Adrenal gland (tissue), 12 donors: ENCODE results near the gene RUNX3. TPM values are rescaled to one million over a fixed set of nuclear protein-coding genes. Genes with fewer than 3 reads are reported as not detected.
A peak's percentile ranks its signal among the peaks of the same experiment; 100 is the strongest.

Experiments used
- DNase-seq, 7 donors: peaks; one replicate each; pipeline ENCODE4 v3.0.0-alpha.2; 2019 to 2020
- H3K27ac ChIP-seq, 5 donors: fragments of 200-600 bp; sonication (generic) in 4 of 5; 1 replicate in 3 of 5; 2 replicates in 2 of 5; pipeline versions ENCODE4 v1.5.1 to v1.8.0; 2016 to 2020; ENCODE audit warnings: mild to moderate bottlenecking in 1 of 5
- H3K27me3 ChIP-seq: fragments of 200-600 bp; 2 replicates; pipeline ENCODE4 v1.8.0; 2021
- H3K36me3 ChIP-seq, 2 donors: fragments of 200-600 bp; replicated peaks in 1 of 2; 1 replicate in 1 of 2; 2 replicates in 1 of 2; pipeline versions ENCODE4 v1.5.1 to v1.8.0; 2018 to 2022
- H3K4me1 ChIP-seq, 2 donors: fragments of 200-600 bp; replicated peaks in 1 of 2; 1 replicate in 1 of 2; 2 replicates in 1 of 2; pipeline versions ENCODE4 v1.5.1 to v1.8.0; 2018 to 2021
- H3K4me3 ChIP-seq, 4 donors: fragments of 200-600 bp; sonication (generic) in 3 of 4; one replicate each; pipeline ENCODE4 v1.5.1; 2016 to 2018
- H3K9me3 ChIP-seq, 3 donors: fragments of 200-600 bp; sonication (generic) in 1 of 3; replicated peaks in 1 of 3; 1 replicate in 2 of 3; 2 replicates in 1 of 3; pipeline versions ENCODE4 v1.5.1 to v1.8.0; 2016 to 2021
- CTCF ChIP-seq, 6 experiments: fragments of 450-650 bp in 4 of 6; fragments of 200-600 bp in 2 of 6; sonication (generic) in 1 of 6; IDR thresholded peaks; 1 replicate in 5 of 6; 2 replicates in 1 of 6; pipeline versions ENCODE4 v1.5.1 to v1.8.0; 2016 to 2021; ENCODE audit warnings: antibody characterized with exemption in 6 of 6, mild to moderate bottlenecking in 2 of 6, moderate library complexity in 1 of 6
- POLR2A ChIP-seq, 2 donors: fragments of 450-650 bp; IDR thresholded peaks; one replicate each; pipeline ENCODE4 v1.6.1; 2017; ENCODE audit warnings: antibody characterized with exemption in 2 of 2, mild to moderate bottlenecking in 2 of 2, moderate library complexity in 1 of 2
- WGBS, 4 donors: extraction: QIAGEN DNeasy Blood & Tissue Kit in 2 of 4; methylation state at CpG; one replicate each; pipeline versions ENCODE4 v1.1.5 to v1.1.7; 2013 to 2017; 5-methylcytosine and 5-hydroxymethylcytosine counted together
- intact Hi-C, 2 donors: fragments of 100-400 bp; cut with DNase I; formaldehyde crosslinking; loops; one replicate each; pipeline versions ENCODE4 v1.14.1 to v1.15.0; 2022 to 2023
- polyA plus RNA-seq, 3 donors: library from polyadenylated mRNA; stranded (reverse); fragments of 200-250 nt in 2 of 3; fragments of 350-450 nt in 1 of 3; fragmentation: Illumina TruSeq in 1 of 3; extraction: RNeasy Lipid Tissue Mini Kit (QIAGEN cat#74804) in 1 of 3; gene quantifications; one replicate each; pipeline ENCODE4 v1.2.3, GENCODE V29; 2013 to 2014
- total RNA-seq, 9 donors: library from RNA; depleted of rRNA in 4 of 9; stranded (reverse); fragments of >200 nt in 4 of 9; fragments of 120-200 nt in 1 of 9; fragmentation: NEBNext Ultra II Directional in 1 of 9; extraction: Animal tissue kit (Norgen Biotek cat#: 25700) in 1 of 9; gene quantifications; one replicate each; pipeline versions ENCODE4 v1.1.0 to v1.2.4, GENCODE V29; 2013 to 2023
- donor health status: healthy with polysubstance abuse.
- donor health status: Bipolar disorder and iron deficiency.
- donor health status: DM: yes; HTN: yes; CAD: no.
- donor health status: DM: no; HTN: no; CAD: no.
- donor health status: DM: no; HTN: no; CAD: no.
- donor health status: DM: yes; HTN: yes; CAD: no.

Gene RUNX3
- total and polyA plus RNA-seq, 12 donors, result 0.06 to 7.5 (median 2.7) TPM

- H3K4me1 ChIP-seq, result no peaks in the 10 kb centered on the region
- peaks cover 6% of the 10 kb centered on the region for H3K27me3 ChIP-seq
- TF ChIP-seq CTCF (IDR thresholded peaks at IDR 0.05) (no peak), POLR2A (IDR thresholded peaks at IDR 0.05) (no peak)
- intact Hi-C loops, result no loop called here
- H3K27ac ChIP-seq, result no peak overlapping the region
- no peaks in the 10 kb centered on the region for H3K9me3 ChIP-seq
- no peak for DNase-seq
- H3K36me3 ChIP-seq, result no peaks in the 10 kb centered on the region
- H3K4me3 ChIP-seq, result no peak overlapping the region
Measured at GRCh38 chr1:24884751-24885150, 45.3 kb downstream of the RUNX3 start.

GRCh38 chr1:24881034-24881433, 49.0 kb downstream of the RUNX3 start:
- TF ChIP-seq CTCF (IDR thresholded peaks at IDR 0.05) (no peak), POLR2A (IDR thresholded peaks at IDR 0.05) (no peak)
- intact Hi-C loops, result no loop called here
- no peaks in the 10 kb centered on the region for H3K36me3 ChIP-seq
- no peak overlapping the region for H3K27ac ChIP-seq
- WGBS, 4 donors, result 25 to 60% (median 30%) methylated on average over 1 of the region's 1 CpG
- peaks cover 13% of the 10 kb centered on the region for H3K27me3 ChIP-seq
- H3K9me3 ChIP-seq, result no peaks in the 10 kb centered on the region
- H3K4me3 ChIP-seq, result no peak overlapping the region
- H3K4me1 ChIP-seq, result no peaks in the 10 kb centered on the region
- no peak for DNase-seq

- intact Hi-C loops, result no loop called here
- no peak for TF ChIP-seq CTCF (IDR thresholded peaks at IDR 0.05)
- no peak for TF ChIP-seq POLR2A (IDR thresholded peaks at IDR 0.05)
- 71 to 76% (median 75%) methylated on average over 6 to 7 of the region's 7 CpGs for WGBS, 4 donors
Measured at GRCh38 chr1:24878775-24879742, 51.0 kb downstream of the RUNX3 start.

GRCh38 chr1:24878045-24878444, 52.0 kb downstream of the RUNX3 start:
- intact Hi-C loops, result no loop called here
- H3K4me3 ChIP-seq, result no peak overlapping the region
- no peaks in the 10 kb centered on the region for H3K4me1 ChIP-seq
- WGBS, 4 donors, result 80 to 88% (median 83%) methylated on average over 6 of the region's 6 CpGs
- DNase-seq, result peak in 1 of 7 donors; percentile 14
- TF ChIP-seq POLR2A (IDR thresholded peaks at IDR 0.05) (no peak), CTCF (IDR thresholded peaks at IDR 0.05) (no peak)
- H3K27me3 ChIP-seq, result peaks cover 13% of the 10 kb centered on the region
- no peak overlapping the region for H3K27ac ChIP-seq
- no peaks in the 10 kb centered on the region for H3K9me3 ChIP-seq
- no peaks in the 10 kb centered on the region for H3K36me3 ChIP-seq

More at GRCh38 chr1:24878775-24879742, 51.0 kb downstream of the RUNX3 start:
- H3K27ac ChIP-seq, result no peak overlapping the region
- peaks cover 13% of the 10 kb centered on the region for H3K27me3 ChIP-seq
- no peak overlapping the region for H3K4me3 ChIP-seq
- no peaks in the 10 kb centered on the region for H3K4me1 ChIP-seq
- no peaks in the 10 kb centered on the region for H3K9me3 ChIP-seq
- peak in 1 of 7 donors; percentile 11 for DNase-seq
- no peaks in the 10 kb centered on the region for H3K36me3 ChIP-seq
